Amniotic stem cell (primary cell): Measurements from ENCODE around the gene SOX5.

Experiments used
- DNase-seq: peaks from one replicate; lab custom pipeline; 2025; lab: John Stamatoyannopoulos, UW

Gene SOX5

DNA sequence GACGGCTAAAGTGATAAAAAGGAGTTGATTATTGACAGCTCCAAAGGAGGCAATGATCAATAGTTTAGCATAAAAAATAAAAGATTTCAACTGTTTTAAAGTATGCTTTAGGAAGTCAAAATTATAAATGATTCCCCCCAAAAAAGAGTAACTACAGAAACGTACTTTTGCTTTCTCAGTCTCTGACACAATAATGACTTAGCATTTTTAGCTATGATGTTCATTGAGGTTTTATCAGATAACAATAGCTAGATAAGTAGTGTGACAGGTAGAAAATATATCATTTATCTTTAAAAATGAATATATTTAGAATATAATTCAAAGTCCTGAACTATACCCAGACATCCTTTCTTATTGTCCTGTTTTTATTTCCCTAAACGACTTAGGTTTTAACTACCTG, 352.9 kb downstream of the SOX5 start:
- no peak for DNase-seq

DNA sequence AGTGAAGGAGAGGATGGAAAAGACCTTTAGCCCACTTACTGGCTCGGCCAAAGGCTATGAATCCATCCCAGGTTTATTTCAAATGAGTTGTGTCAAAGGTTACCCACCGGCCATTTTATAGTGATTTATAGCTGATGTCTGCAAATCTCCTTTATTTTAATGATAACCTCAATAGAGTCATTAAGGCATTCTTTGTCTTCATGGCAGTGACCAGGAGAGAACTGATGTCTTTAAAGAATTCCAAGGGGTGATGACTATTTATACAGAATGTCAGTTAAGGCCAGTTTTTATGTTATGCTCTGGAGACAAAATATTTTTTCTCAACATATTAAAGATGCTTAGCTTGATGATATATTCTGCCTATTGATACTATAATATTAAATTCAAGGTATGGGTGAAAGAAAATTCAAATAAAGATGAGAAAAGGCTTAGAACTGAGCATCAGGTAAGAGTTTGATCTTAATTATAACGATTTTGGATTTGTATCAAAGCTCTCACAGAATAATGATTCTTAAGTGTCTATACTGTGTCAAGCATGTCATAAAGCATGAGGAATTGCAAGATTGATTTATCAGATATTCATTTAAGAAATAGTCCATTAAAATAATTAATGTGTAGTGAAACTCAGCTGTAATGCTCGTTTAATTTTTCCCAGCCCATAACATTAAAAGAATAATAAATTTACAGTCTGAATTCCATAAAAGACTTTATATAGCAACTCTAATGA, 361.5 kb downstream of the SOX5 start:
- no peak for DNase-seq

DNA sequence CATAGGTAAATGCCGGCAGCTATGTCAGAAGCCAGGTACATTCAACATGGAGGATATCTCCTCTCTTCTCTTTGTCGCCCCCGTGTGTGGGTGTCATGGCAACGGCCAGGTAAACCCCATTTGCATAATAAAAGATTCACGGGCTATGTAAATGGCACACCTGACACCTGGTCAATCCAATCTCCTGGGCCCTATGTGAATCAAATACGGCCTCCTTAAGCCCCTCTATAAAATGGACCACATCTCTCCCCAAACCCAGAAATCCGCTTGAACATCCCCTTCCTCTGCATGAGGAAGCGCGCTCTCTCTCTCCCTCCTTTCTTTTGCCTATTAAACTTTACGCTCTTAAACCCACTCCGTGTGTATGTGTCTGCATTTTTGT, 363.7 kb downstream of the SOX5 start:
- DNase-seq = no peak

DNA sequence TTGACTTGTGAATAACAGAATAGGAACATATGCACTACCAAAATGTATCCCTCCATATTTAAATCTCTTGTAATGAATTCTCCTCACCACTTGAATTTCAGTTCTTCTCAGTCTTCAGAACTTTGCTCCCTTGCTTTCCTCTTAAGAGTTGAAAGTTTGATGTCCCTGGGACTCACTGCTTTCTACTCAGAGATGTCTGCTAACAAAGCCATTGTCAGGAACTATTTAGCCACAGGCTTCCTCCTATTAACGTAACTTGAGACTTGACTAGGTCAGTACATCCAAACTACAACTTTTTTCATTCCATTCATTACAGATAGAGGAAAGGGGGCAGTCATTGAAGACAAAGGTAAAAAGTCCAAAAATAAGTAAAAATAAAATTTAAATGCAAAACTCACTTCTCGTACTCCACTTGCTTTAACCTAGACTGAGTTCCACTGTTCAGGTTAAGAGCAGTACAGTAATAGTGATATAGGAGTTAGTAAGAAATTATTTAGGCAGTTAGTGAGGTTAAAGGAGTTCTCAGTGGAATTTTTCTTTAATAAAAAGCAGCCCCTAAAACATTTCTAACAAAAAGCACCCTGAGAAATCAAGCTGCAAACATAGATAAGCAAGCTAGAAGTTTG, 364.2 kb downstream of the SOX5 start:
- DNase-seq = no peak

DNA sequence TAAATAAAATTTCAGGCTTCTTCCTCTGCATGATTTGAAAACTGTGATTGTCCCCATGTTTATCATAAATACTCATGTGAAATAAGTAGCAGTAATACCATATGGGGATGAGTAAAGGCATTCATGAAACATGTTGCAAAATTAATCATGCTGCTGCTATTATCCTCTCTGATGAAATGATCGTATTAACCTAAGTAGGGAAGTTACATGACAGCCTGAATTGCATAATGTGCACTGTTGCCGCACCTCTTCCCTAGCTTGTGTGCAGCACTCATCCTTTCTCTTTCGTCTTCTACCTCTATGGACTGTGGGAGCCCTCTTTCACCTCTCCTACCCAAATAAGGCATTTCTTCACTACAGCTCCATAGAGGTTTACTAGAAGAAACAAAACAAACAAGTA, 367.6 kb downstream of the SOX5 start:
- DNase-seq = no peak

DNA sequence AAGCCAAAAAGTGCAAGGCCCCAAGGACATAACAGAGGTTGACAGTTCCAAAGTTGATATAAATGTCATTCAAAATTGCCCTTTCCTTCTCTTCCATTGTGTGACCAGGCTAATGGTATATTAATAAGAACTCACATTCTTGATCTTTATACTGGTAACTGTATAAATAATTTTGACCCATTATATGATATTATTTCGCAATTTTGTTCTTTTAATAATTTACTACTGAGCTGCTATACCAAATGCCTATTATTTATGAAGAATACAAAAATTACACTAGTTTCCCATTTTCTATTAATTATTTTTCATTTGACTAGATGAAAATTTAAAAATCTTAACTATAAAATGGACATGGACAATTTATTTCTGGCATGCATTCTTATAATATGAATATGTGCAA, 370.2 kb downstream of the SOX5 start:
- DNase-seq = no peak

DNA sequence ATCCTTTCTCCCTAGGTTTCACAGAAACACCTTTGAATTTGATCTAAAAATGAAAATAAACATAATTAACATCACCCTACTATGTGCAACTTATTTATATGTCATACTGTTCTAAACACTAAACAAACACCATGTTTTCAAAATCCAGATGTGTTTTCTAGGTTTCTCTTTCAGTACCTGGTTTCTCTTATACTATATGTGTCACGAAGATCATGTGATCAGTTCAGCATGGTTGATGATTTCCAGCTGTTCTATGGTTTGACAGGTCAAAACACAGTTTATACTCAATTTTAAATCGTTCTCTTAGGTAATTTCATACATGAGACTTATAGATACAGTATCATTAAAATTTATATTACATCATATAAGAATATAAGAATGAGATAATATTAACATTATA, 373.1 kb downstream of the SOX5 start:
- no peak for DNase-seq

DNA sequence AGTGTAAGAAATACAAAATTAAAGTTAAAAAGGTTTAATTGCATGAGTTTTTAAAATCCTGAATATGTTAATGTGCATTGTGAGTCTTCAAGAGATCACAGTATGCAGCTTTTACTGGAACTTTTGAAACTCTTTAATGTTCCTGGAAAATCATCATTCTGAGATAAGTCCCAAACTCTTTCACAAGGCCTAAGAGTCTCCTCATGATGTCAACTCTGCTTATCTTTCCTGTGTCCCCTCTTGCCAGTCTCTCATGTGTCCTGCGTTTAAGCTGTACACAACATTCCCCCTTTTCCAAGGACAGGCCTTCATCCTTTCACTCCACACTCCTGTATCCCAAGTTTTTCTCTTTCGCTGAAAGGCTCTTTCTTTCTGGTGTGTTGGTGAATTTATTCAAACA, 380.1 kb downstream of the SOX5 start:
- DNase-seq = no peak

DNA sequence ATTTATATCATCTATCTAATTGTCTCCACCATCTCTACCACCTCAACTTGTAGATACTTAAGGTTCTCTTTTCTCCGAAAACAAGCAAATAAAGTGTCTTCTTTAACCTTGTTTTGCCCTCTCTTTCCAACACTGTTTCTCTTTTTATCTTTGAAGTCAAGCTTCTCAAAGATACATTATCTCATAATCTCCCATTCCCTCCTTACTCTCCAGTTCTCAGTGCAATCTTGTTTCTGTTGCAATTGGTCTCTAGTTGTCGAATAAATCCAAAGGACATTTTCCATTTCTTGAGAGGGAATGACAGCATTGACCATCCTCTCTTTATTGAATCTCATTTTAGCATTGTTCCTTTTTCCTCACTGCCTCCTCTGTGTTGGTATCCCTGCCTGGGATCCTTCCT, 383.3 kb downstream of the SOX5 start:
- no peak for DNase-seq

DNA sequence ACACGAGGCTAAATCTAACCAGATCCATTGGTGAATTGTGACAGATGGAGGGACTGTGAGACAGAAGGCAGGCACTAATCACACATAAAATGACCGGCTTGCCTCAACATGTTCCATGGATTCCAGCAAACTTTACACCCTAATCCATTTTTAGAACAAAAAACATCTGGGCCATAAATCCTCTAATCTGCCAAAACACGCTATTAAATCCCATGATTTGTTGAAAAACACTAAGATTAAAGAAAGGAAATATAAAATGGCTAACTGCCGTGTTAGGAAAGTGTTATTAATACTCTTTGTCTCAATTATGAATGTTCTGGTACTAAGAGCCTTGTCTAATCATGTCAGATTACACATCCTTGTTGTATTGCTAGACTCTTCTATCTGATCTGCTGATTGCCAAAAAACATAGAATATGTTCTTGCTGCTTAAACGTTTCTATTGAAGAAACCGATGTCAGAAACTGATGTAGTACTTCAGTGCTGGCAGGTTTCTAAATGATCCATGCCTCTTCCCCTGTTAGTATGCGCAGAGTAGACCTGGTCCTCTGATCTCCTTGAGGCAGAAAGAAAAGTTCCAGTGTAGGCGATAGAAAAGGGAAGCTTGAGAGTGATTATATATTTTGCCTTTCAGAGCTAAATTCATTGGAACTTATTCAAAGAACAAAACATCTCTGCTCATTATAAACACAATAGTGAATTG, 384.9 kb downstream of the SOX5 start:
- DNase-seq = no peak

DNA sequence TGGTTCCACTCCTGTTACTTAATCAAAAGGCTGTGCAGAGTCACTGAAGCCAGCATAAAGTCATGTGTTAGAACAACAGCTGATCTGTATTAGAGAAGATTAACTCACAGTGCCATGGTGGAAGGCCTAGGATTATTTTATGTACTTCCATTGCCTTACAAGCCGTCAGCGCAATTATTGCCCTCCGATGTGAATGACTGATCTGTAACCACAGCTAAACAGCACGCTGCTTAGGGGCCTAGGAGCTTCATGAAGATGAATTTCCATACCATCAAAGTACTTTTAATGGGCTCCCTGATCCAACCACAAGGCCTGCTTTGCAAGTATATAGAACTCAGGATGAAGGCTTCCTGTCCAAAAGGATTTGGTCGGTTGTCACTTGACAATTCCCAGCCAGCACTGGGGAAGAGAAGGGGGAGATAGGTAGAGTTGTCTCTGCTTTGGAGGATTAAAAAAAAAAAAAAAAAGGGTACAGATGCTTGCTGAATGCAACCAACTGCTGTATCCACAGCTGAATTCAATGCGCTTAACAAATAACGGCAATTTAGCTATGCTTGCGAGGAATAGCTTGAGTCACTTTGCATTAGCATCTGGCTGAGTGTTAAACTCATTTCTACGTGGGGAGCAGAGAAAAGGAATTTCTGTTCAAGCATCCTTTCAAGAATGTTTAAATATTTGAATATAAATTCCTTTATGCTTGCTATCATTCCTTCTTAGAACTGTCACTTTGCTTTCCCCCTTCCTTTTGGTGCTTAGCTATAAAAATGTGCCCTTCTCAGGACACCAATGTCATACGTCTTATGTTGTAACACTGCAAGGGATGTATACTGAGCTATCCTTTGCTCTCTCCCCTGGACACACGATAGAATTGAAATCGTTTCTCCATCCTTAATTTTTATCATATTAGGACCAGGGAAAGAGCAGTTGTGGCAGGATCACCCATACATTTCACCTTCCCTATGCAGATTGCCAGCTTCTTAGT, 387.8 kb downstream of the SOX5 start:
- no peak for DNase-seq

DNA sequence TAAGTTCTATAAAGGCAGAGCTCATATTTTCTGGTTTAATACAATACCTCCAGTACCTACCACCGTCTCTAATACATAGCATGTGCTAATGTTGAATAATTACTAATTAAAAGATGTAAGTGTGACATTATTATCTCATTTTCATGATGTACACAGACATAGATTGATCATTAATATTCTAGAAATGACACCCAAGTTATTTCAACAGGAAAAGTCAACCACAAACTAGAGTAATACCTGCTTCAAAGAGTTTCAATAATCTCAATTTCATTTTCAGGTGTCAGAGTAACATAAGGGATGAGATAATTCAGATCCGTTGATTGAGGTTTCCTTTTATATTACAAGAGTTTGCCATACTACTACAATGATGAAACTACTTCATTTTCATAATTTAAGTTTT, 388.9 kb downstream of the SOX5 start:
- DNase-seq = no peak

DNA sequence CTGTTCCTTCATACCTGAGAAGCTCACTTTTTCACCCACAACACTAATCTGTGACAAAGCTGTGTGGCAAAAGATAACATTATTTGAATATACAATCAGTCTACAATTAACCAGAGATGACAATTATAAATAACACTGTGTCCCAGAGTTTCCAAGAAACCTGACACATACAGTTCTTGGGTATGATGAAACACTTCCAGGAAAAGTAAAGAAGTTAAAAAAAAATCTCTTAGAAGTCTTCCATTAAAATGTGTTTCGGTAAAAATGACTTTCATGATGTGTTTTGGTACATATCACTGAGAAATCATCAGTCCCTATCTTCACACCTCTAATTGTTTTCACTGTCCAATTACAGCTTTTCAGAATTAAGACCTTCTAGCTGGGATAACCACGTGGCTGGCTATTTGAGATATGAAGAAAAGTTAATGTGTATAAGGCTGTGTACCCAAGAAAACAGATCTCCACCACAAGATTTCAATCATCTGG, 390.2 kb downstream of the SOX5 start:
- no peak for DNase-seq

DNA sequence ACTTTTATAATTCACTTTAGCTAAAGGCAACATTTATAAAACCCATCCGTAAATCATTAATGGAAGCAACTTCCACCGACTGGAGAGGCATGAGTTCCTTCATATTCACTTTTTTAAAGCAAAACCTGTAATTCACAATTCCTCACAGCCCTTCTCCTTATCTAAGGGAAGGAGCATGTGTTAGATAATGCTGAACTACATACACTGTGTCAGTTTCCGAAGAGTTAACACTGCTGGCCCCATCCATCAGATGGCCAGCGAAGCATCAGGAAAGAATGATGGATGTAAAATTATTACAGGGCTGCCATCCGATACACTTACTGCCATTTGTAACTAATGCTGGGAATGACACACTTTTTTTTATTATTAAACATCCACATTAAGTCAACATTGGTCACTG, 392.8 kb downstream of the SOX5 start:
- no peak for DNase-seq

DNA sequence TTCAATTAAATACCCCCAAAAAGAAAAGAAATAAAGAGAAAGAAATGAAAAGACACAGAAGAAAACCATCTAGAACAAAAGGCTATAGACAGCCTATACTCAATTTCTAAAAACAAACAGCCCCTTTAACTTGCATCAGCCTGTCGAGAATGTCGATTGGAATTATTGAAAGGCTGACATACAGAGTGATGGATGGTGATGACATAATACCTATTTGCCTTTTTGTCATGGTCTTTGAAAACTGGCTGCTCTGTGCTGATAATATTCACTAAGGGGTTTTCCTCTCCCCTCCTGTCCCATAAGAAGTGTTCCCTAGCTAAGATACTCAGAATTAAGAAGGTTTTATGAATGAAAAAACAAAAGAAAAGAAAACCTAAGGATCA, 393.7 kb downstream of the SOX5 start:
- no peak for DNase-seq

DNA sequence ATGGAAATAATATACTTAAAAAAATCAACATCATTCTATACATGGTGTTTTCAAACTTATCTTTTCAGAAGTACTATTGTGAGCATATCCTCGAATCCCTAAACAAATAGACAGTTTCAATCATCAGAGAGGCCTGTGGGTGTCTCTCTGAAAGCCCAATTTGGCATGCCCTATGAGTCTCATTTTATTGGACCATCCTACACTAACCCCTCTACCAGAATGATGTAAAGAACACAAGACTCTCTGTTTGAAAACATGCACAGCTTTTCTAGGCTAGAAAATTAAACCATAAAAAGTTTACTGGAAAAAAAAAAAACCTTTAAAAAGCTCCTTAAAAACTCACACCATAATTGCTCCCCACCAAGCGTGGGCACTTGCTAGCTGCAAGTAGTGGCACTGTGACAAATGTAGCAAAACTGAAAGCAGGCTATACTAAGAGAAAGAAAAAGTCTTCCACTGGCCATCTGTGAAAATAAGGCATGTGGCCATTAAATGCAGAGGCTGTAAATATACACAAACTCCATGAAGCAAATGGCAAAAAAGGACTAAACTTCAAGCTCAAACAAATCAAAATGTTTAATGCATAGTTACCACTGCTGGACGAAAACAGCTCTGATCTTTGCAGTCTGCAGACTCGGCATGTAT, 394.2 kb downstream of the SOX5 start:
- DNase-seq = no peak

DNA sequence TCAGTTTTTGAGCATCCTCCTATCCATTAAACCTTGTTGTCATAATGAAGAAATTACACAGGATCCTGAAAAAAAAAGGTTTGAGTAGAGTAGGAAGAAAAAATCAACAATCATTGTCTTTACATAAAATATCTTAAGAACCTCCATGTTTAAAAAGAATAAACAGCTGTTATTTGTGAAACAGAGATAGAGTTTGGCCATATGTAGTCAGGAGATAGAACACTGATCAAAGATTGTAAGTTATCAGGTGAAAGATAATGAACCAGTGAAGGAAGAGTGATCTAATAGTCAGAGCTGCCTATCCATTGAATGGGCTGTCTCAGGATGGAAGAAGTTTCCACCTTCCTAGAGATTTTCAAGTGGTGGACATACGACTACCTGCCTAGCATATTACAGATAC, 397.1 kb downstream of the SOX5 start:
- DNase-seq = no peak

DNA sequence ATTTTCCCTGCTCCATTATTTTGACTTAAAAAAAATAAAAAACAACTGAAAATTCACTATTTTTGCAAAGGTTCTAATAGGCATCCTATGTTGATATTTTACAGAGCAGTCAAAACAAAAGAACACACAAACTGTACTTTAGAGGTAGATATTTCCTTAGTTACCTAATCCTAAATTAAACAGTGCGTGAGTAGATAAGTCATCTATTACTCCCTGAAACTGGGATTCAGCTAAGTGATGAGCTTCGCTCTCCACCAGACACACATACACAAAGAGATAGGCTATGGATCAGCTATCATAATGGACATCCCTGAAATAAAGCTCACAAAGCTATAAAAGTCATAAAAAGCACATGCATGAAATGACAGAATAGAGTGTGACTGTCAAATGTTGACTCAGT, 398.7 kb downstream of the SOX5 start:
- no peak for DNase-seq

DNA sequence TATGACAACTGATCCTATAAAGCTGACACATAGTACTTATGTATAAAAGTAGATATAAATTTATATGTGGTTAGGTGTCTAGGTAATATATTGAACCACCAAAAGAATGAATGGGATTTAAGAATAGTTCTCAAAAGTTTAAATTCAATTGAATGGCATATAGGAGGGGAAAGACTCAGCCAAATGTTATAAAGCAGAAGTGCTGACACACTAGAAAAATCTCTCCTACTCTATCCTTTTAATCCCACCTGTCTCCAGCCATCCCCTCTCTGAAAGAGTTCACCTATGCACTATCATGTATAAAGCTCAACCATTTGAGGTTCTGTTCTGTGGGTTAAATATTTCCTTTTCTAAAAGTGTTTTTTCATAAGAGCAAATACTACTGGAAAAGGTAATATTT, 400.7 kb downstream of the SOX5 start:
- no peak for DNase-seq

DNA sequence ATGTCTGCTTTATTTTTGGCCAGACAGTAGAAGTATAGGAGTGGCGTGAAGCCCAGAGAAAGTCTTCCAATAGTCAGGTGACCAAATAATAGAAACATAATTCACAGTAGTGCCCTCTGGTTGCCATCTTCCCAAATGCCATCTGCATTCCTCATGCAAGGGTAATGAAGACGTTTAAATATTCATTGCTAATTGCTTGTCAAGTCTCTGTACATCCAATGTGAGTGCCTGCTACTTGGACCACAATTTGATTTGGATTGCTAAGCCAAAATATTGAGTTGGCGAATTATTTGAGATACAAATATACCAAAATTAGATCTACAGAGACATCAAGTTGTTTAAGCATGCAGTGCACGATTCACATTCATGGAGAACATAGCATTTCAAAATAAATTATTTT, 402.7 kb downstream of the SOX5 start:
- DNase-seq = no peak

DNA sequence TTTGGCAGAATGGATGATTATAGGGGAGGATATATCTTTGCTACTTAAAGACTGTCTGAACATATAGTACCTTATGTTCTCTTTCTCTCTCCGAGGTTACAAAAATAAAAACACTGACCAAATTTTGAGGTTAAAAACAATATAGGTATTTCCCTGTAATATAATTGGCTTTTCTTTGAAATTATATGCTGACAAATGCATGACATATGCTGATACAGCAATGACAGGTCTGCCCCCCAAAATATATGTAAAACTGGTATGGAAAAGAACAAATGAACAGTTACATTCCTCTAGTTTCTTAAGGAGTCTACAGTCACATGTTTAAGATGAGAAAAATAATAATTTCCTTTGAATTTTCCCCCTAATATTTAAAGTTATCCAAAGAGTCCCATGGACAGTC, 405.7 kb downstream of the SOX5 start:
- no peak for DNase-seq

DNA sequence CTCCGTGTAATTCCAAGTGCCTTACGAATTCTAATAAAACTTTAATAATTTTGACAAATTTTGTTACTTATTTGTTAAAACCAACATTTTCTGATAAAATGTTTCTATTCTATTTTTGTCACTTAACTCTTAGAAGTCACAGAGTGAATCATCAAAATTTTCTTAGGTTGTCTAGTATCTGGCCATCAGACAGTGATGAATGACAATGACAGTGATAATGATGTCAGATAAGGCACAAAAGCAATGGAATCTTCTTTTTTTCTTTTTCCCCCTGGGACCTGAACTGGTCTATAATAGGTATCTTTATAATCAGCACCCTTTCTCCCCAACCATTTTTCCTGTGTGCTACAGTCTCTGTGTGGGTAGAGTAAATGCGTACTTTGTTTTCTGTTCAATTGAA, 407.3 kb downstream of the SOX5 start:
- no peak for DNase-seq
